Hepatocyte (in vitro differentiated cells): ENCODE measurements around the gene ANKRD13D.

Experiments used
- CTCF ChIP-seq: fragments of 200-600 bp; sonication (generic); IDR thresholded peaks from 2 replicates; pipeline ENCODE4 v1.5.1; 2016; ENCODE audit warnings: antibody characterized with exemption, mild to moderate bottlenecking; ENCODE audit not compliant: poor library complexity
- EZH2 ChIP-seq: fragments of 200-600 bp; sonication (generic); IDR thresholded peaks from 2 replicates; pipeline ENCODE4 v1.6.1; 2016; ENCODE audit warnings: antibody characterized with exemption, mild to moderate bottlenecking, borderline replicate concordance
- EZH2phosphoT487 ChIP-seq: fragments of 200-600 bp; sonication (generic); IDR thresholded peaks from one replicate; pipeline ENCODE4 v1.6.1; 2018; ENCODE audit warnings: antibody characterized with exemption, mild to moderate bottlenecking, low read depth, moderate library complexity; ENCODE audit not compliant: unreplicated experiment, severe bottlenecking

GRCh38 chr11:67267188-67268080 lies 21.7 kb upstream of the ANKRD13D start:
- no peak for TF ChIP-seq CTCF
- no peak for TF ChIP-seq EZH2
- no peak for TF ChIP-seq EZH2phosphoT487
